Measurements from ENCODE around the gene DOCK10.

DOCK10 gene

DNA sequence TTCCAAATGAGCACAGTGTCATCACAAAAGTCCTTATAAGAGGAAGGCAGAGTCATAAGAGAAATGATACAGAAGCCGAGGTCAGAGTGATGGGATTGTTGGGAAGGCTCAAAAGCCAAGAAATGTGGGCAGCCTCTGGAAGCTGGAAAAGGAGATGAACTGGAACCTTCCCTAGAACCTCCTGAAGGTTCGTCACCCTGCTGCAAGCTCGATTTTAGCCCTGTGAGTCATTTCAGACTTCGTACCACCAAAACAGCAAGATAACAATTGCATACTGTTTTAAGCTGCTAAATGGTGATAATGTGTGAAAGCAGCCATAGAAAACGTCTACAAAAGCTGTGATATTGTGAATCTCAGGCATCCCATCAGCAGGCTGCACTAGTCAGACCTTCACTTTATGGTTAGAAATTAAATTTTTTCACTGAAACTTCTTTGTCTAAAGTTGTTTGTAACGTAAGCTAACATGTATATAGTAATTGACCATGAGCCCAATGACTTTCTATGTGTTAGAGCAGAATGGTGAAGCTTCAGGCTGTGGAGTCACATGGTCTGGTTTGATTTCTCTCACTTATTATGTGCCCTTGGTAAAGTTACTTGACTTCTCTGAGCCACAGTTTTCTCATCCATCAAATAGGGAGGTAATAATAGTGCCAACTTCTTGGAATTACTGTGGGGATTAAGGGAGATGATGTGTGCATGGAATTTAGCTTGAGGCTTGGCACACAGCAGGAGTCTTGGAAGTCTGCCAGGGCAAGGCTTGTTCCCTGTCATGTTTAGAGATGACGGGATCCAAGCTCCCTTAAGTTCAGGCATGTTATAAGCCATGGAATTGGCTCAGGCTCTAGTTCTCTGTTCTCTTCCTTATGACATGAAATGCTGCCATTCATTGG lies 194.1 kb downstream of the DOCK10 start (continued):
- TF ChIP-seq, protein P1, sequence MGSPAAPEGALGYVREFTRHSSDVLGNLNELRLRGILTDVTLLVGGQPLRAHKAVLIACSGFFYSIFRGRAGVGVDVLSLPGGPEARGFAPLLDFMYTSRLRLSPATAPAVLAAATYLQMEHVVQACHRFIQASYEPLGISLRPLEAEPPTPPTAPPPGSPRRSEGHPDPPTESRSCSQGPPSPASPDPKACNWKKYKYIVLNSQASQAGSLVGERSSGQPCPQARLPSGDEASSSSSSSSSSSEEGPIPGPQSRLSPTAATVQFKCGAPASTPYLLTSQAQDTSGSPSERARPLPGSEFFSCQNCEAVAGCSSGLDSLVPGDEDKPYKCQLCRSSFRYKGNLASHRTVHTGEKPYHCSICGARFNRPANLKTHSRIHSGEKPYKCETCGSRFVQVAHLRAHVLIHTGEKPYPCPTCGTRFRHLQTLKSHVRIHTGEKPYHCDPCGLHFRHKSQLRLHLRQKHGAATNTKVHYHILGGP (tag by site-specific recombination; IDR thresholded peaks at IDR 0.05), result no peak
- TF ChIP-seq KLF10 (tag by site-specific recombination; IDR thresholded peaks at IDR 0.05) (peak; percentile 26; the same call in 1 of the 2 replicates), SP7 (tag by site-specific recombination; IDR thresholded peaks at IDR 0.05) (peak; percentile 79), ZNF239 (tag by site-specific recombination; IDR thresholded peaks at IDR 0.05) (no peak), SETDB1 (IDR thresholded peaks at IDR 0.05; ENCODE audit: insufficient read length, low read length) (no peak), YY2 (tag by site-specific recombination; IDR thresholded peaks at IDR 0.05) (no peak), OSR2 (tag by site-specific recombination; IDR thresholded peaks at IDR 0.05) (peak; percentile 47), ZNF561 (tag by site-specific recombination; IDR thresholded peaks at IDR 0.05; ENCODE audit: borderline replicate concordance) (peak; percentile 41; the same call in 1 of the 2 replicates), ZNF146 (tag by site-specific recombination; IDR thresholded peaks at IDR 0.05) (no peak), ZNF660 (tag by site-specific recombination; IDR thresholded peaks at IDR 0.05) (peak; percentile 85), ZNF404 (tag by site-specific recombination; IDR thresholded peaks at IDR 0.05) (no peak), TCF7L2 (IDR thresholded peaks at IDR 0.05; ENCODE audit: borderline replicate concordance, low read depth, low read length) (no peak), PRDM1 (tag by site-specific recombination; IDR thresholded peaks at IDR 0.05) (no peak), ZBTB17 (tag by site-specific recombination; IDR thresholded peaks at IDR 0.05) (peak; percentile 52)
- TF ChIP-seq, protein P2, sequence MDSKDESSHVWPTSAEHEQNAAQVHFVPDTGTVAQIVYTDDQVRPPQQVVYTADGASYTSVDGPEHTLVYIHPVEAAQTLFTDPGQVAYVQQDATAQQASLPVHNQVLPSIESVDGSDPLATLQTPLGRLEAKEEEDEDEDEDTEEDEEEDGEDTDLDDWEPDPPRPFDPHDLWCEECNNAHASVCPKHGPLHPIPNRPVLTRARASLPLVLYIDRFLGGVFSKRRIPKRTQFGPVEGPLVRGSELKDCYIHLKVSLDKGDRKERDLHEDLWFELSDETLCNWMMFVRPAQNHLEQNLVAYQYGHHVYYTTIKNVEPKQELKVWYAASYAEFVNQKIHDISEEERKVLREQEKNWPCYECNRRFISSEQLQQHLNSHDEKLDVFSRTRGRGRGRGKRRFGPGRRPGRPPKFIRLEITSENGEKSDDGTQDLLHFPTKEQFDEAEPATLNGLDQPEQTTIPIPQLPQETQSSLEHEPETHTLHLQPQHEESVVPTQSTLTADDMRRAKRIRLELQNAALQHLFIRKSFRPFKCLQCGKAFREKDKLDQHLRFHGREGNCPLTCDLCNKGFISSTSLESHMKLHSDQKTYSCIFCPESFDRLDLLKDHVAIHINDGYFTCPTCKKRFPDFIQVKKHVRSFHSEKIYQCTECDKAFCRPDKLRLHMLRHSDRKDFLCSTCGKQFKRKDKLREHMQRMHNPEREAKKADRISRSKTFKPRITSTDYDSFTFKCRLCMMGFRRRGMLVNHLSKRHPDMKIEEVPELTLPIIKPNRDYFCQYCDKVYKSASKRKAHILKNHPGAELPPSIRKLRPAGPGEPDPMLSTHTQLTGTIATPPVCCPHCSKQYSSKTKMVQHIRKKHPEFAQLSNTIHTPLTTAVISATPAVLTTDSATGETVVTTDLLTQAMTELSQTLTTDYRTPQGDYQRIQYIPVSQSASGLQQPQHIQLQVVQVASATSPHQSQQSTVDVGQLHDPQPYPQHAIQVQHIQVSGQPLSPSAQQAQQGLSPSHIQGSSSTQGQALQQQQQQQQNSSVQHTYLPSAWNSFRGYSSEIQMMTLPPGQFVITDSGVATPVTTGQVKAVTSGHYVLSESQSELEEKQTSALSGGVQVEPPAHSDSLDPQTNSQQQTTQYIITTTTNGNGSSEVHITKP (tag by site-specific recombination; IDR thresholded peaks at IDR 0.05), result peak; percentile 39
- TF ChIP-seq, protein P3, sequence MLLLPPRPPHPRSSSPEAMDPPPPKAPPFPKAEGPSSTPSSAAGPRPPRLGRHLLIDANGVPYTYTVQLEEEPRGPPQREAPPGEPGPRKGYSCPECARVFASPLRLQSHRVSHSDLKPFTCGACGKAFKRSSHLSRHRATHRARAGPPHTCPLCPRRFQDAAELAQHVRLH (tag by site-specific recombination; IDR thresholded peaks at IDR 0.05), result peak; percentile 50; the same call in 1 of the 2 replicates
- TF ChIP-seq, protein P4, sequence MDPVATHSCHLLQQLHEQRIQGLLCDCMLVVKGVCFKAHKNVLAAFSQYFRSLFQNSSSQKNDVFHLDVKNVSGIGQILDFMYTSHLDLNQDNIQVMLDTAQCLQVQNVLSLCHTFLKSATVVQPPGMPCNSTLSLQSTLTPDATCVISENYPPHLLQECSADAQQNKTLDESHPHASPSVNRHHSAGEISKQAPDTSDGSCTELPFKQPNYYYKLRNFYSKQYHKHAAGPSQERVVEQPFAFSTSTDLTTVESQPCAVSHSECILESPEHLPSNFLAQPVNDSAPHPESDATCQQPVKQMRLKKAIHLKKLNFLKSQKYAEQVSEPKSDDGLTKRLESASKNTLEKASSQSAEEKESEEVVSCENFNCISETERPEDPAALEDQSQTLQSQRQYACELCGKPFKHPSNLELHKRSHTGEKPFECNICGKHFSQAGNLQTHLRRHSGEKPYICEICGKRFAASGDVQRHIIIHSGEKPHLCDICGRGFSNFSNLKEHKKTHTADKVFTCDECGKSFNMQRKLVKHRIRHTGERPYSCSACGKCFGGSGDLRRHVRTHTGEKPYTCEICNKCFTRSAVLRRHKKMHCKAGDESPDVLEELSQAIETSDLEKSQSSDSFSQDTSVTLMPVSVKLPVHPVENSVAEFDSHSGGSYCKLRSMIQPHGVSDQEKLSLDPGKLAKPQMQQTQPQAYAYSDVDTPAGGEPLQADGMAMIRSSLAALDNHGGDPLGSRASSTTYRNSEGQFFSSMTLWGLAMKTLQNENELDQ (tag by site-specific recombination; IDR thresholded peaks at IDR 0.05; ENCODE audit: low read depth), result no peak
- TF ChIP-seq, protein P5, sequence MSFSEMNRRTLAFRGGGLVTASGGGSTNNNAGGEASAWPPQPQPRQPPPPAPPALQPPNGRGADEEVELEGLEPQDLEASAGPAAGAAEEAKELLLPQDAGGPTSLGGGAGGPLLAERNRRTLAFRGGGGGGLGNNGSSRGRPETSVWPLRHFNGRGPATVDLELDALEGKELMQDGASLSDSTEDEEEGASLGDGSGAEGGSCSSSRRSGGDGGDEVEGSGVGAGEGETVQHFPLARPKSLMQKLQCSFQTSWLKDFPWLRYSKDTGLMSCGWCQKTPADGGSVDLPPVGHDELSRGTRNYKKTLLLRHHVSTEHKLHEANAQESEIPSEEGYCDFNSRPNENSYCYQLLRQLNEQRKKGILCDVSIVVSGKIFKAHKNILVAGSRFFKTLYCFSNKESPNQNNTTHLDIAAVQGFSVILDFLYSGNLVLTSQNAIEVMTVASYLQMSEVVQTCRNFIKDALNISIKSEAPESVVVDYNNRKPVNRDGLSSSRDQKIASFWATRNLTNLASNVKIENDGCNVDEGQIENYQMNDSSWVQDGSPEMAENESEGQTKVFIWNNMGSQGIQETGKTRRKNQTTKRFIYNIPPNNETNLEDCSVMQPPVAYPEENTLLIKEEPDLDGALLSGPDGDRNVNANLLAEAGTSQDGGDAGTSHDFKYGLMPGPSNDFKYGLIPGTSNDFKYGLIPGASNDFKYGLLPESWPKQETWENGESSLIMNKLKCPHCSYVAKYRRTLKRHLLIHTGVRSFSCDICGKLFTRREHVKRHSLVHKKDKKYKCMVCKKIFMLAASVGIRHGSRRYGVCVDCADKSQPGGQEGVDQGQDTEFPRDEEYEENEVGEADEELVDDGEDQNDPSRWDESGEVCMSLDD (tag by site-specific recombination; IDR thresholded peaks at IDR 0.05), result no peak
- TF ChIP-seq, protein P6, sequence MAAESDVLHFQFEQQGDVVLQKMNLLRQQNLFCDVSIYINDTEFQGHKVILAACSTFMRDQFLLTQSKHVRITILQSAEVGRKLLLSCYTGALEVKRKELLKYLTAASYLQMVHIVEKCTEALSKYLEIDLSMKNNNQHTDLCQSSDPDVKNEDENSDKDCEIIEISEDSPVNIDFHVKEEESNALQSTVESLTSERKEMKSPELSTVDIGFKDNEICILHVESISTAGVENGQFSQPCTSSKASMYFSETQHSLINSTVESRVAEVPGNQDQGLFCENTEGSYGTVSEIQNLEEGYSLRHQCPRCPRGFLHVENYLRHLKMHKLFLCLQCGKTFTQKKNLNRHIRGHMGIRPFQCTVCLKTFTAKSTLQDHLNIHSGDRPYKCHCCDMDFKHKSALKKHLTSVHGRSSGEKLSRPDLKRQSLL (tag by site-specific recombination; IDR thresholded peaks at IDR 0.05), result peak; percentile 53; the same call in 1 of the 2 replicates
- TF ChIP-seq, protein P7, sequence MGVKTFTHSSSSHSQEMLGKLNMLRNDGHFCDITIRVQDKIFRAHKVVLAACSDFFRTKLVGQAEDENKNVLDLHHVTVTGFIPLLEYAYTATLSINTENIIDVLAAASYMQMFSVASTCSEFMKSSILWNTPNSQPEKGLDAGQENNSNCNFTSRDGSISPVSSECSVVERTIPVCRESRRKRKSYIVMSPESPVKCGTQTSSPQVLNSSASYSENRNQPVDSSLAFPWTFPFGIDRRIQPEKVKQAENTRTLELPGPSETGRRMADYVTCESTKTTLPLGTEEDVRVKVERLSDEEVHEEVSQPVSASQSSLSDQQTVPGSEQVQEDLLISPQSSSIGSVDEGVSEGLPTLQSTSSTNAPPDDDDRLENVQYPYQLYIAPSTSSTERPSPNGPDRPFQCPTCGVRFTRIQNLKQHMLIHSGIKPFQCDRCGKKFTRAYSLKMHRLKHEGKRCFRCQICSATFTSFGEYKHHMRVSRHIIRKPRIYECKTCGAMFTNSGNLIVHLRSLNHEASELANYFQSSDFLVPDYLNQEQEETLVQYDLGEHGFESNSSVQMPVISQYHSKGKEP (tag by site-specific recombination; IDR thresholded peaks at IDR 0.05), result peak; percentile 61; the same call in 1 of the 2 replicates
- TF ChIP-seq, protein P8, sequence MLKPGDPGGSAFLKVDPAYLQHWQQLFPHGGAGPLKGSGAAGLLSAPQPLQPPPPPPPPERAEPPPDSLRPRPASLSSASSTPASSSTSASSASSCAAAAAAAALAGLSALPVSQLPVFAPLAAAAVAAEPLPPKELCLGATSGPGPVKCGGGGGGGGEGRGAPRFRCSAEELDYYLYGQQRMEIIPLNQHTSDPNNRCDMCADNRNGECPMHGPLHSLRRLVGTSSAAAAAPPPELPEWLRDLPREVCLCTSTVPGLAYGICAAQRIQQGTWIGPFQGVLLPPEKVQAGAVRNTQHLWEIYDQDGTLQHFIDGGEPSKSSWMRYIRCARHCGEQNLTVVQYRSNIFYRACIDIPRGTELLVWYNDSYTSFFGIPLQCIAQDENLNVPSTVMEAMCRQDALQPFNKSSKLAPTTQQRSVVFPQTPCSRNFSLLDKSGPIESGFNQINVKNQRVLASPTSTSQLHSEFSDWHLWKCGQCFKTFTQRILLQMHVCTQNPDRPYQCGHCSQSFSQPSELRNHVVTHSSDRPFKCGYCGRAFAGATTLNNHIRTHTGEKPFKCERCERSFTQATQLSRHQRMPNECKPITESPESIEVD (tag by site-specific recombination; IDR thresholded peaks at IDR 0.05), result peak; percentile 66
